Liver (tissue), 9 donors: Measurements from ENCODE around the gene IL25. TPM values are rescaled to one million over a fixed set of nuclear protein-coding genes. Genes with fewer than 3 reads are reported as not detected.

Experiments
- DNase-seq: peaks from one replicate; pipeline ENCODE4 v3.0.0-alpha.2; 2017; ENCODE audit warnings: low spot score
- H3K27ac ChIP-seq, 2 donors: one replicate each; pipeline ENCODE4 v1.7.0; 2013; ENCODE audit warnings: inconsistent platforms in 2 of 2, low read length in 2 of 2, control low read depth in 1 of 2, low read depth in 1 of 2, mild to moderate bottlenecking in 1 of 2
- H3K27me3 ChIP-seq, 4 donors: one replicate each; pipeline versions ENCODE4 v1.6.1 to v1.7.0; 2013; ENCODE audit warnings: low read length in 3 of 4, inconsistent platforms in 1 of 4, mild to moderate bottlenecking in 1 of 4, moderate library complexity in 1 of 4; ENCODE audit not compliant: control insufficient read depth in 4 of 4, insufficient read depth in 4 of 4
- H3K36me3 ChIP-seq, 4 donors: one replicate each; pipeline versions ENCODE4 v1.6.1 to v1.7.0; 2013; ENCODE audit warnings: low read length in 3 of 4, mild to moderate bottlenecking in 3 of 4, low read depth in 1 of 4, moderate library complexity in 1 of 4; ENCODE audit not compliant: control insufficient read depth in 4 of 4, insufficient read depth in 3 of 4
- H3K4me1 ChIP-seq, 4 donors: one replicate each; pipeline versions ENCODE4 v1.6.1 to v1.7.0; 2013; ENCODE audit warnings: low read length in 3 of 4, mild to moderate bottlenecking in 3 of 4, moderate library complexity in 1 of 4; ENCODE audit not compliant: control insufficient read depth in 4 of 4, insufficient read depth in 4 of 4
- H3K4me3 ChIP-seq, 3 donors: one replicate each; pipeline versions ENCODE4 v1.6.1 to v1.7.0; 2013; ENCODE audit warnings: low read length in 3 of 3, control low read depth in 1 of 3, low read depth in 1 of 3, mild to moderate bottlenecking in 1 of 3
- H3K9ac ChIP-seq, 2 donors: one replicate each; pipeline ENCODE4 v1.7.0; 2013; ENCODE audit warnings: low read length in 2 of 2, mild to moderate bottlenecking in 2 of 2, moderate library complexity in 2 of 2, control low read depth in 1 of 2, low read depth in 1 of 2
- H3K9me3 ChIP-seq, 4 donors: one replicate each; pipeline versions ENCODE4 v1.6.1 to v1.7.0; 2013; ENCODE audit warnings: low read length in 3 of 4; ENCODE audit not compliant: control insufficient read depth in 4 of 4
- EGR1 ChIP-seq, 2 donors: IDR thresholded peaks; 2 replicates each; pipeline ENCODE4 v1.6.1; 2016 to 2018; ENCODE audit warnings: antibody characterized with exemption in 2 of 2, low read depth in 2 of 2
- FOXA1 ChIP-seq: IDR thresholded peaks from 2 replicates; pipeline ENCODE4 v1.6.1; 2016; ENCODE audit warnings: antibody characterized with exemption
- GABPA ChIP-seq, 2 donors: IDR thresholded peaks in 1 of 2; conservative IDR thresholded peaks in 1 of 2; 2 replicates each; pipeline ENCODE4 v1.6.1; 2016; ENCODE audit warnings: antibody characterized with exemption in 2 of 2, mild to moderate bottlenecking in 1 of 2, moderate library complexity in 1 of 2
- HNF4A ChIP-seq, 2 donors: conservative IDR thresholded peaks; 2 replicates each; pipeline ENCODE4 v1.6.1; 2016; ENCODE audit warnings: antibody characterized with exemption in 2 of 2, mild to moderate bottlenecking in 2 of 2
- HNF4G ChIP-seq: IDR thresholded peaks from 2 replicates; pipeline ENCODE4 v1.6.1; 2016; ENCODE audit warnings: antibody characterized with exemption
- NR2F2 ChIP-seq: IDR thresholded peaks from 2 replicates; pipeline ENCODE4 v1.6.1; 2016; ENCODE audit warnings: antibody characterized with exemption
- RAD21 ChIP-seq, 2 donors: IDR thresholded peaks; 2 replicates each; pipeline ENCODE4 v1.6.1; 2016; ENCODE audit warnings: antibody characterized with exemption in 2 of 2, mild to moderate bottlenecking in 2 of 2
- RXRA ChIP-seq, 2 donors: IDR thresholded peaks; 2 replicates each; pipeline ENCODE4 v1.6.1; 2017 to 2018; ENCODE audit warnings: antibody characterized with exemption in 2 of 2, mild to moderate bottlenecking in 1 of 2
- SP1 ChIP-seq: IDR thresholded peaks from 2 replicates; pipeline ENCODE4 v1.6.1; 2018; ENCODE audit warnings: antibody characterized with exemption, mild to moderate bottlenecking
- TAF1 ChIP-seq: conservative IDR thresholded peaks from 2 replicates; pipeline ENCODE4 v1.6.1; 2016; ENCODE audit warnings: antibody characterized with exemption, mild to moderate bottlenecking
- YY1 ChIP-seq: IDR thresholded peaks from 2 replicates; pipeline ENCODE4 v1.6.1; 2016; ENCODE audit warnings: antibody characterized with exemption, mild to moderate bottlenecking
- WGBS: extraction: QIAGEN DNeasy Blood & Tissue Kit; methylation state at CpG from one replicate; pipeline ENCODE4 v1.1.7; 2013; 5-methylcytosine and 5-hydroxymethylcytosine counted together
- polyA plus RNA-seq, 2 donors: library from polyadenylated mRNA; stranded (reverse) in 1 of 2; unstranded in 1 of 2; fragments of 200-250 nt in 1 of 2; fragments of >200 nt in 1 of 2; fragmentation: Nextera tagmentation in 1 of 2; extraction: Ambion mirVana in 1 of 2; gene quantifications; one replicate each; pipeline versions ENCODE4 v1.2.1 to v1.2.3, GENCODE V29; 2013 to 2015
- total RNA-seq, 2 donors: library from RNA; depleted of rRNA; stranded (reverse); fragments of >200 nt; gene quantifications; one replicate each; pipeline ENCODE4 v1.2.3, GENCODE V29; 2014
- TF ChIP-seq, protein P1 (sequence below): IDR thresholded peaks from 2 replicates; pipeline ENCODE4 v1.6.1; 2016; ENCODE audit warnings: antibody characterized with exemption
- TF ChIP-seq, protein P2 (sequence below): fragments of 150-350 bp; IDR thresholded peaks from 2 replicates; pipeline ENCODE4 v1.5.1; 2017; ENCODE audit warnings: improper control_type of control experiment, low read depth, low read length; ENCODE audit not compliant: missing input control
- TF ChIP-seq, protein P3 (sequence below): IDR thresholded peaks from 2 replicates; pipeline ENCODE4 v1.6.1; 2016; ENCODE audit warnings: antibody characterized with exemption, mild to moderate bottlenecking
- TF ChIP-seq, protein P4 (sequence below): IDR thresholded peaks from 2 replicates; pipeline ENCODE4 v1.6.1; 2016; ENCODE audit warnings: antibody characterized with exemption
- donor health status: healthy.
- donor health status: healthy.
- donor health status: healthy.
- donor health status: healthy.
- donor health status: healthy.

IL25 gene
- total and polyA plus RNA-seq, 4 donors = not detected

DNA sequence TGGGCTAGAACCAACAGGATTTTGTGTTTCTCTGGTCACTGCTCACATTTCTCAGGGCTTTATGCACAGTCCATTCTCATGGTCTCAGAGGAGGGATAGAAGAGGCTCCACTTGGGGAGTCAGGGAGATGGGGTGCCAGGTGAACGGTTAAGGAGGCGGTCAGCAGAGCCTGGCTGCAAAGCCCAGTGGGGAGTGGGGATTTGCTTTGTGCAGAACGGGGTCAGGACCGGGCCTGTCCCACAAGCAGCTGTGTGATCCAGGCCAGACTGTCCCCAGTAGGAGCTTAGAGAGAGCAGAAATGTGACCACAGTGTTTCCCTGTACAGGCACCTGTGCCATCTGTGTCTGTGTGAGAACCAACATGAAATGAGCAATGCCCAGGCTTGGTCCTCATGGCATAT is 8.4 kb downstream of the IL25 start:
- WGBS = 72% methylated on average over 4 of the region's 4 CpGs

DNA sequence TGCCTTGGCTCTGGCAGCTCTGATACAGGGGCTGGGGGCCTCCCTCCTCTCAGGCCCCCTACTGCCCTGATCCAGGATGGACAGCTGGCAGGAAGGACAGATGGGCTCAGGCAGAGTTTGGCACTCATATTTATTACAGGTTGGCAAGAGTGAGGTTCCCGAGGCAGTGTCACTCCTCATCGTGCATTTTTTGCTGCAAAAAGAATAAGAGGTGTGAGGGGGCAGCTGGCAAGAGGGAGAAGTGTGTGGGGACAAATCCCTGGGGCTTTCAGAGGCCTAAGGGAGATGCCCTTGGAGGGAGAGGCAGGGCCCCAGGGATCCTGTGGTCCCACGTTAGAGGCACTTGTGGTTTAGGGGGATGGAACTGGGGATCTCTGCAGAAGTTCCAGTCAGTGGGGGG is 9.3 kb downstream of the IL25 start:
- H3K9ac ChIP-seq = no peak overlapping the region
- WGBS = 60% methylated on average over 3 of the region's 3 CpGs
- no peak overlapping the region for H3K27ac ChIP-seq
- H3K36me3 ChIP-seq = no peaks in the 10 kb centered on the region
- TF ChIP-seq, protein P1, sequence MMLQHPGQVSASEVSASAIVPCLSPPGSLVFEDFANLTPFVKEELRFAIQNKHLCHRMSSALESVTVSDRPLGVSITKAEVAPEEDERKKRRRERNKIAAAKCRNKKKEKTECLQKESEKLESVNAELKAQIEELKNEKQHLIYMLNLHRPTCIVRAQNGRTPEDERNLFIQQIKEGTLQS = no peak
- no peak for TF ChIP-seq RXRA (IDR thresholded peaks at IDR 0.05)
- no peak for TF ChIP-seq HNF4G
- no peak for TF ChIP-seq YY1
- TF ChIP-seq, protein P2, sequence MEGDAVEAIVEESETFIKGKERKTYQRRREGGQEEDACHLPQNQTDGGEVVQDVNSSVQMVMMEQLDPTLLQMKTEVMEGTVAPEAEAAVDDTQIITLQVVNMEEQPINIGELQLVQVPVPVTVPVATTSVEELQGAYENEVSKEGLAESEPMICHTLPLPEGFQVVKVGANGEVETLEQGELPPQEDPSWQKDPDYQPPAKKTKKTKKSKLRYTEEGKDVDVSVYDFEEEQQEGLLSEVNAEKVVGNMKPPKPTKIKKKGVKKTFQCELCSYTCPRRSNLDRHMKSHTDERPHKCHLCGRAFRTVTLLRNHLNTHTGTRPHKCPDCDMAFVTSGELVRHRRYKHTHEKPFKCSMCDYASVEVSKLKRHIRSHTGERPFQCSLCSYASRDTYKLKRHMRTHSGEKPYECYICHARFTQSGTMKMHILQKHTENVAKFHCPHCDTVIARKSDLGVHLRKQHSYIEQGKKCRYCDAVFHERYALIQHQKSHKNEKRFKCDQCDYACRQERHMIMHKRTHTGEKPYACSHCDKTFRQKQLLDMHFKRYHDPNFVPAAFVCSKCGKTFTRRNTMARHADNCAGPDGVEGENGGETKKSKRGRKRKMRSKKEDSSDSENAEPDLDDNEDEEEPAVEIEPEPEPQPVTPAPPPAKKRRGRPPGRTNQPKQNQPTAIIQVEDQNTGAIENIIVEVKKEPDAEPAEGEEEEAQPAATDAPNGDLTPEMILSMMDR = no peak
- no peak for TF ChIP-seq EGR1 (IDR thresholded peaks at IDR 0.05; ENCODE audit: low read depth in 2 of 2)
- TF ChIP-seq HNF4A (conservative IDR thresholded peaks at IDR 0.05) = no peak
- no peak for TF ChIP-seq GABPA (IDR thresholded peaks at IDR 0.05 in 1 of 2, conservative IDR thresholded peaks at IDR 0.05 in 1 of 2)
- TF ChIP-seq, protein P3, sequence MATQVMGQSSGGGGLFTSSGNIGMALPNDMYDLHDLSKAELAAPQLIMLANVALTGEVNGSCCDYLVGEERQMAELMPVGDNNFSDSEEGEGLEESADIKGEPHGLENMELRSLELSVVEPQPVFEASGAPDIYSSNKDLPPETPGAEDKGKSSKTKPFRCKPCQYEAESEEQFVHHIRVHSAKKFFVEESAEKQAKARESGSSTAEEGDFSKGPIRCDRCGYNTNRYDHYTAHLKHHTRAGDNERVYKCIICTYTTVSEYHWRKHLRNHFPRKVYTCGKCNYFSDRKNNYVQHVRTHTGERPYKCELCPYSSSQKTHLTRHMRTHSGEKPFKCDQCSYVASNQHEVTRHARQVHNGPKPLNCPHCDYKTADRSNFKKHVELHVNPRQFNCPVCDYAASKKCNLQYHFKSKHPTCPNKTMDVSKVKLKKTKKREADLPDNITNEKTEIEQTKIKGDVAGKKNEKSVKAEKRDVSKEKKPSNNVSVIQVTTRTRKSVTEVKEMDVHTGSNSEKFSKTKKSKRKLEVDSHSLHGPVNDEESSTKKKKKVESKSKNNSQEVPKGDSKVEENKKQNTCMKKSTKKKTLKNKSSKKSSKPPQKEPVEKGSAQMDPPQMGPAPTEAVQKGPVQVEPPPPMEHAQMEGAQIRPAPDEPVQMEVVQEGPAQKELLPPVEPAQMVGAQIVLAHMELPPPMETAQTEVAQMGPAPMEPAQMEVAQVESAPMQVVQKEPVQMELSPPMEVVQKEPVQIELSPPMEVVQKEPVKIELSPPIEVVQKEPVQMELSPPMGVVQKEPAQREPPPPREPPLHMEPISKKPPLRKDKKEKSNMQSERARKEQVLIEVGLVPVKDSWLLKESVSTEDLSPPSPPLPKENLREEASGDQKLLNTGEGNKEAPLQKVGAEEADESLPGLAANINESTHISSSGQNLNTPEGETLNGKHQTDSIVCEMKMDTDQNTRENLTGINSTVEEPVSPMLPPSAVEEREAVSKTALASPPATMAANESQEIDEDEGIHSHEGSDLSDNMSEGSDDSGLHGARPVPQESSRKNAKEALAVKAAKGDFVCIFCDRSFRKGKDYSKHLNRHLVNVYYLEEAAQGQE = no peak
- no peak for TF ChIP-seq RAD21 (IDR thresholded peaks at IDR 0.05)
- no peak for TF ChIP-seq NR2F2
- TF ChIP-seq SP1 = no peak
- TF ChIP-seq TAF1 = no peak
- TF ChIP-seq FOXA1 = no peak
- TF ChIP-seq, protein P4, sequence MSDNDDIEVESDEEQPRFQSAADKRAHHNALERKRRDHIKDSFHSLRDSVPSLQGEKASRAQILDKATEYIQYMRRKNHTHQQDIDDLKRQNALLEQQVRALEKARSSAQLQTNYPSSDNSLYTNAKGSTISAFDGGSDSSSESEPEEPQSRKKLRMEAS = no peak
- H3K4me3 ChIP-seq = no peak overlapping the region
- no peaks in the 10 kb centered on the region for H3K27me3 ChIP-seq
- DNase-seq = no peak
- no peaks in the 10 kb centered on the region for H3K9me3 ChIP-seq
- H3K4me1 ChIP-seq = no peaks in the 10 kb centered on the region

More for the DNA sequence above, 8.4 kb downstream of the IL25 start:
- Histone ChIP-seq H3K9me3 (no peaks in the 10 kb centered on the region), H3K9ac (no peak overlapping the region), H3K4me3 (no peak overlapping the region), H3K36me3 (no peaks in the 10 kb centered on the region), H3K27me3 (no peaks in the 10 kb centered on the region), H3K27ac (no peak overlapping the region), H3K4me1 (no peaks in the 10 kb centered on the region)
- DNase-seq = no peak
- TF ChIP-seq RXRA (IDR thresholded peaks at IDR 0.05) = no peak
- no peak for TF ChIP-seq SP1
- TF ChIP-seq TAF1 = no peak
- TF ChIP-seq FOXA1 = no peak
